OCI-LY1 (cell line): ENCODE results near the gene THRA.

Experiments
- H2AFZ ChIP-seq: fragments of 200-600 bp; sonication (generic), shearing (Covaris generic); 2 replicates; pipeline ENCODE4 v1.6.0; 2014; ENCODE audit warnings: antibody characterized with exemption, mild to moderate bottlenecking, low read length
- H3F3A ChIP-seq: fragments of 200-600 bp; sonication (generic), shearing (Covaris generic); 2 replicates; pipeline ENCODE4 v1.6.0; 2014; ENCODE audit warnings: mild to moderate bottlenecking, antibody characterized with exemption, low read length, moderate library complexity; ENCODE audit not compliant: insufficient read depth
- H3K27ac ChIP-seq: fragments of 200-600 bp; sonication (generic); 2 replicates; pipeline ENCODE4 v1.5.1; 2014; ENCODE audit warnings: low read length, mixed run types, mild to moderate bottlenecking, low read depth; ENCODE audit not compliant: poor library complexity, severe bottlenecking
- H3K27me3 ChIP-seq: fragments of 200-600 bp; sonication (generic); 2 replicates; pipeline ENCODE4 v1.6.0; 2014; ENCODE audit warnings: antibody characterized with exemption, mild to moderate bottlenecking, low read length, moderate library complexity; ENCODE audit not compliant: insufficient read depth
- H3K36me3 ChIP-seq: fragments of 200-600 bp; sonication (generic); 2 replicates; pipeline ENCODE4 v1.6.1; 2014; ENCODE audit warnings: mild to moderate bottlenecking, antibody characterized with exemption, low read length, moderate library complexity, mixed read lengths; ENCODE audit not compliant: insufficient read depth
- H3K4me1 ChIP-seq: fragments of 200-600 bp; sonication (generic); 2 replicates; pipeline ENCODE4 v1.5.1; 2014; ENCODE audit warnings: mild to moderate bottlenecking, low read length, moderate library complexity; ENCODE audit not compliant: insufficient read depth, severe bottlenecking
- H3K4me2 ChIP-seq: fragments of 200-600 bp; sonication (generic), shearing (Covaris generic); 2 replicates; pipeline ENCODE4 v1.6.1; 2014; ENCODE audit warnings: low read length
- H3K4me3 ChIP-seq: fragments of 200-600 bp; sonication (generic); 2 replicates; pipeline ENCODE4 v1.5.1; 2014; ENCODE audit warnings: low read length, low read depth, mild to moderate bottlenecking, mixed read lengths; ENCODE audit not compliant: poor library complexity, severe bottlenecking
- H3K79me2 ChIP-seq: fragments of 200-600 bp; shearing (Covaris generic); 2 replicates; pipeline ENCODE4 v1.6.1; 2016; ENCODE audit warnings: mixed run types, low read length, mixed read lengths; ENCODE audit not compliant: insufficient read depth
- H3K9ac ChIP-seq: fragments of 200-600 bp; sonication (generic), shearing (Covaris generic); 2 replicates; pipeline ENCODE4 v1.6.1; 2014; ENCODE audit warnings: mild to moderate bottlenecking, low read length, mixed read lengths
- H3K9me2 ChIP-seq: fragments of 200-600 bp; sonication (generic), shearing (Covaris generic); 2 replicates; pipeline ENCODE4 v1.6.1; 2014; ENCODE audit warnings: low read depth, mild to moderate bottlenecking, low read length, mixed read lengths
- H3K9me3 ChIP-seq: fragments of 200-600 bp; shearing (Covaris generic); 2 replicates; pipeline ENCODE4 v1.6.1; 2014; ENCODE audit warnings: low read length, mixed read lengths
- H4K20me1 ChIP-seq: fragments of 200-600 bp; sonication (generic), shearing (Covaris generic); 2 replicates; pipeline ENCODE4 v1.6.0; 2016; ENCODE audit warnings: mild to moderate bottlenecking, low read length; ENCODE audit not compliant: insufficient read depth
- EZH2 ChIP-seq: fragments of 200-600 bp; sonication (generic), shearing (Covaris generic); IDR thresholded peaks from 2 replicates; pipeline ENCODE4 v1.8.0; 2017; ENCODE audit warnings: borderline replicate concordance, mixed run types, mild to moderate bottlenecking, antibody characterized with exemption, low read length, moderate library complexity, mixed read lengths
- TF ChIP-seq, protein P1 (sequence below): fragments of 200-600 bp; sonication (generic), shearing (Covaris generic); IDR thresholded peaks from 2 replicates; pipeline ENCODE4 v1.5.1; 2017; ENCODE audit warnings: mild to moderate bottlenecking, antibody characterized with exemption, low read length, moderate library complexity, mixed read lengths

THRA gene

DNA sequence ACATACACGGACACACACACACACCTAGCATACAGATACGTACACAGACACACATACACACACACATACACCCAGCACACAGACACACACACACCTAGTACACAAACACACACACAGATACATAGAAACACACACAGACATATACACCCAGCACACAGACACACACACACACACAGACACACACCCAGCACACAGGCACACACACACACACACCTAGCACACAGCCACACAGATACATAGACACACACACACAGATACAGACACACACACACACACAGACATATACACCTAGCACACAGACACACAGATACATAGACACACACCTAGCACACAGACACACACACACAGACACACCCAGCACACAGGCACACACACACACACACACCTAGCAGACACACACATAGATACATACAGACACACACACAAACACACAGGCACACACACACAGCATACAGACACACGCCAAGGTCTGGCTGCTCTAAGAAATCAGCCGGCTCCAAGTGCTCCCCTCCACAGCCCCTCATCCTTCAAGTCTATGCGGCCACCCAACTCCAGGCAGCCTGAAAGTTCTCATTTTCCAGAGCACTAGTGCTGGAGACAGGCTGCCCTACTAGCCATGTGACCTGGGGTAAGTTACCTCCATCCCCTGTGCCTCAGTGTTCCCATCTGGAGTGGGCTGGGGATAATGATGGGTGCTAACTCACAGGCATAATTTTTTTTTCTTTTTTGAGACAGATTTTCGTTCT, 24.5 kb downstream of the THRA start:
- Histone ChIP-seq H3K4me2 (no peak overlapping the region), H3K79me2 (no peaks in the 10 kb centered on the region), H3K36me3 (no peaks in the 10 kb centered on the region), H3K4me1 (no peaks in the 10 kb centered on the region), H3F3A (no peaks in the 10 kb centered on the region), H3K27ac (no peak overlapping the region), H3K9me2 (no peaks in the 10 kb centered on the region), H3K9me3 (no peaks in the 10 kb centered on the region), H3K4me3 (no peak overlapping the region), H4K20me1 (no peaks in the 10 kb centered on the region), H2AFZ (no peak overlapping the region), H3K27me3 (no peaks in the 10 kb centered on the region), H3K9ac (no peak overlapping the region)
- no peak for TF ChIP-seq EZH2
- TF ChIP-seq, protein P1, sequence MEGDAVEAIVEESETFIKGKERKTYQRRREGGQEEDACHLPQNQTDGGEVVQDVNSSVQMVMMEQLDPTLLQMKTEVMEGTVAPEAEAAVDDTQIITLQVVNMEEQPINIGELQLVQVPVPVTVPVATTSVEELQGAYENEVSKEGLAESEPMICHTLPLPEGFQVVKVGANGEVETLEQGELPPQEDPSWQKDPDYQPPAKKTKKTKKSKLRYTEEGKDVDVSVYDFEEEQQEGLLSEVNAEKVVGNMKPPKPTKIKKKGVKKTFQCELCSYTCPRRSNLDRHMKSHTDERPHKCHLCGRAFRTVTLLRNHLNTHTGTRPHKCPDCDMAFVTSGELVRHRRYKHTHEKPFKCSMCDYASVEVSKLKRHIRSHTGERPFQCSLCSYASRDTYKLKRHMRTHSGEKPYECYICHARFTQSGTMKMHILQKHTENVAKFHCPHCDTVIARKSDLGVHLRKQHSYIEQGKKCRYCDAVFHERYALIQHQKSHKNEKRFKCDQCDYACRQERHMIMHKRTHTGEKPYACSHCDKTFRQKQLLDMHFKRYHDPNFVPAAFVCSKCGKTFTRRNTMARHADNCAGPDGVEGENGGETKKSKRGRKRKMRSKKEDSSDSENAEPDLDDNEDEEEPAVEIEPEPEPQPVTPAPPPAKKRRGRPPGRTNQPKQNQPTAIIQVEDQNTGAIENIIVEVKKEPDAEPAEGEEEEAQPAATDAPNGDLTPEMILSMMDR = no peak

DNA sequence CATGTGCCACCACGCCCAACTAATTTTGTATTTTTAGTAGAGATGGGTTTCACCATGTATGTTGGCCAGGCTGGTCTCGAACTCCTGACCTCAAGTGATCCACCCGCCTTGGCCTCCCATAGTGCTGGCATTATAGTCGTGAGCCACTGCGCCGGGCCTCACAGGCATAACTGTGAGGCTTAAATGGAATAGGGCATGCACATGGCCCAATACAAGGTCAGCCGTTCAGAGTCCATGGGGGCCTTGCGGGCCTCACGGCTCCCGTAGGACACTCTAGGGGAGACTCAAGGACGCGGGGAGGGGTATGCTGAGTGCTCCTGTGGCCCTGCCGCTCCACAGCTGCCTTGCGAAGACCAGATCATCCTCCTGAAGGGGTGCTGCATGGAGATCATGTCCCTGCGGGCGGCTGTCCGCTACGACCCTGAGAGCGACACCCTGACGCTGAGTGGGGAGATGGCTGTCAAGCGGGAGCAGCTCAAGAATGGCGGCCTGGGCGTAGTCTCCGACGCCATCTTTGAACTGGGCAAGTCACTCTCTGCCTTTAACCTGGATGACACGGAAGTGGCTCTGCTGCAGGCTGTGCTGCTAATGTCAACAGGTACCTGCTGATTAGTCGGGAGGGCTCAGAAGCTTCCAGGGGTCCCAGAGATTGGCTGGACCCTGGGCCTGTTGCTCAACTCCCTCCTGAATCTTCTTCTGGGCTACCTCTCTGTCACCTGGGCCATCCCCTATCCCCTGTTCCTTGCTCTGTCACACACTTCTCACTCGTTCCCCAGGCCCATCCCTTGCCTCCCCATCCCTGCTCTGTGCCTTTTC, 25.3 kb downstream of the THRA start:
- Histone ChIP-seq H2AFZ (no peak overlapping the region), H3K36me3 (peaks cover 5% of the 10 kb centered on the region; the same call in 1 of the 2 replicates), H3K27ac (no peak overlapping the region), H3F3A (no peaks in the 10 kb centered on the region), H3K27me3 (no peaks in the 10 kb centered on the region), H3K9me2 (no peaks in the 10 kb centered on the region), H3K4me1 (no peaks in the 10 kb centered on the region), H3K4me2 (no peak overlapping the region), H3K9ac (no peak overlapping the region), H4K20me1 (no peaks in the 10 kb centered on the region), H3K4me3 (no peak overlapping the region), H3K9me3 (no peaks in the 10 kb centered on the region), H3K79me2 (no peaks in the 10 kb centered on the region)
- TF ChIP-seq, protein P1 = no peak
- no peak for TF ChIP-seq EZH2

DNA sequence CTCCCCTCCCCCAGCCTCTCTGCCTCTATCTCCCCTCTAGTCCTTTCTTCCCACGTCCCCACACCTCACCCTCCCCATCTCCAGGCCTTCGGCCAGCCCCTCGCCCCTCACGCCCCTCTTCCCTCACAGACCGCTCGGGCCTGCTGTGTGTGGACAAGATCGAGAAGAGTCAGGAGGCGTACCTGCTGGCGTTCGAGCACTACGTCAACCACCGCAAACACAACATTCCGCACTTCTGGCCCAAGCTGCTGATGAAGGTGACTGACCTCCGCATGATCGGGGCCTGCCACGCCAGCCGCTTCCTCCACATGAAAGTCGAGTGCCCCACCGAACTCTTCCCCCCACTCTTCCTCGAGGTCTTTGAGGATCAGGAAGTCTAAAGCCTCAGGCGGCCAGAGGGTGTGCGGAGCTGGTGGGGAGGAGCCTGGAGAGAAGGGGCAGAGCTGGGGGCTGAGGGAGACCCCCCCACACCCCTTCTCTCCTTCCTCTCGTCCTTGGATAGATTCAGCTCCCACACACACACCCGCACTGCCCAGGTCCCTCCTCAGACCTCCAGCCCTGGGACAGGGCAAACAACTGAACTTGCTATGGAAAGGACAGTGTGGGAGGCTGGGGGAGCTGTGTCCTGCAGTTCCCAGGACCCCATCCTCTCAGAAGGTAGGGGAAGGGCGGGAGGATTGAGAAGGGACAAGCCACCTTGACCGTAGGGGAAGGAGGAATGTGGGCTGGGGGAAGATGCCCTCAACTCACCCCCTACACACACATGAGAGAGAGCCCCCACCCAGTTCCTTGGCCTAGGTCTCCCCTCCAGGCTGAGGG, 26.5 kb downstream of the THRA start:
- no peaks in the 10 kb centered on the region for H3F3A ChIP-seq
- H4K20me1 ChIP-seq = no peaks in the 10 kb centered on the region
- no peak overlapping the region for H3K4me2 ChIP-seq
- H2AFZ ChIP-seq = no peak overlapping the region
- H3K79me2 ChIP-seq = no peaks in the 10 kb centered on the region
- no peak overlapping the region for H3K27ac ChIP-seq
- TF ChIP-seq, protein P1 = no peak
- TF ChIP-seq EZH2 = no peak
- peaks cover 14% of the 10 kb centered on the region; the same call in 1 of the 2 replicates for H3K36me3 ChIP-seq
- no peaks in the 10 kb centered on the region for H3K9me3 ChIP-seq
- no peaks in the 10 kb centered on the region for H3K9me2 ChIP-seq
- no peak overlapping the region for H3K9ac ChIP-seq
- no peak overlapping the region for H3K4me3 ChIP-seq
- H3K27me3 ChIP-seq = no peaks in the 10 kb centered on the region
- no peaks in the 10 kb centered on the region for H3K4me1 ChIP-seq
